Stimulated activated CD4-positive, alpha-beta T cell treated with anti-CD3 and anti-CD28 coated beads, Interleukin-4, amount 100 ng/mL, for 48 hours (primary cell): Measurements from ENCODE around the gene ARRDC2.
"Not testable (repeated sequence)": the region's sequence is repeated elsewhere in the genome, so short reads cannot be mapped to it uniquely, and the experiment has no call there.

Experiments
- DNase-seq, 2 donors: peaks; one replicate each; pipeline ENCODE4 v3.0.0-alpha.2; 2020; ENCODE audit warnings: low read depth in 2 of 2

Gene ARRDC2

DNA sequence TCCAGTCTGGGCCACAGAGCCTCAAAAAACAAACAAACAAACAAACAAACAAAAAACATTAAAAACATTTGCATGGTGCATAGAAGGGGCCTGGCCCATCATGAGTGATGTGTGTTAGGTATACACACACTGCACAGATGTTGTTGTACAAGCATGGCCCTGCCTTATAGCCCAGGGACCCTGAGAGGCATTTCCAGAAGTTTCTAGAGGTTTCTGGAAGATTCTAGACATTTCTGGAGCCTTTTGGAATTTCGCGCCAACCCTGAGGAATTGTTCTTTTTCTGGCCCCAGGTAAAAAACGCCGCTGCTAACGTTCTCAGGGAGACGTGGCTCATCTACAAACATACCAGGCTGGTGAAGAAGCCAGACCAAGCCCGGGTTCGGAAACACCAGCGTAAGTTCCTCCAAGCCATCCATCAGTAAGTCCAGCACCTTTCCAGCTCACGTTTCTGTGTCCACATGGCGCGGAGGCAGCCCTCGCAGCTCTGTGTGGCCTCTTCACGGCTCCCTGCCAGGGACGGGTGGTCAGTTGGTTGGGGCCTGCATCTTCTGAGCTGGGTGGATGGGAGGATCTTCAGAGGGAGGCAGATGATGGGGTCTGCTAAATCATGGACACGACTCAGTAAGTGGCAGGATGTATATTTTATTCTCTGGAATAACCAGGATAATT lies 18.4 kb upstream of the ARRDC2 start:
- DNase-seq = no peak

DNA sequence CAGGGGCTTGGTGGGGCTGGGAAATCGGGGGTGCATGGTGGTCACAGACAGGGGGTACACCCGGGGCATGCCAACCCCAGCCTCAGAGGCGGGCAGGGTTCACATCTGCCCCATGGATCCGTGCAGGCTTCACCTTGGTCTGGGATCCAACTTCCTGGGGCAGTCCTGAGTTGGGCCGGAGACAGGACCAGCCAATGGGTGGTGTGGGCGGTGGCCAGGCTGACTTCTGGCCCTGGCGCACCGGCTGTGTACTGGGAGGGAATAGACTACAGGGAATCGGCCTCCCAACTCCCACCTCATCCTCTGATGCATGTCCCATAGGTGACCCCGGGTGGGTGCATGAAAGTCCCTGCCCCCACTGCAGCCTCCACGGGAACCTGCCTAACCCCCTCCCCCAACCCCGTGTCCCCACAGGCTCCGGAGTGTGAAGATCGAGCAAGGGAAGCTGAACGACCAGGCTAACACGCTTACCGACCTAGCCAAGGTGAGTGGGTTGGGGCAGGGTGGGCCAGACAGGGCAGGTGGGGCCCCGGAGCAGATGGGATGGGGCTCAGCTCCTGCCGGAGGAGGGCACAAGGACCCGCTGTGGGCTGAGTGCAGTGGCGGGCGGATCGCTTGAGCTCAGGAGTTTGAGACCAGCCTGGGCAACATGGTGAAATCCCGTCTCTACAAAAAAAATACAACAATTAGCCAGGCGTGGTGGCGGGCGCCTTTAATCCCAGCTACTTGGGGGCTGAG lies 14.7 kb upstream of the ARRDC2 start:
- DNase-seq = no peak

DNA sequence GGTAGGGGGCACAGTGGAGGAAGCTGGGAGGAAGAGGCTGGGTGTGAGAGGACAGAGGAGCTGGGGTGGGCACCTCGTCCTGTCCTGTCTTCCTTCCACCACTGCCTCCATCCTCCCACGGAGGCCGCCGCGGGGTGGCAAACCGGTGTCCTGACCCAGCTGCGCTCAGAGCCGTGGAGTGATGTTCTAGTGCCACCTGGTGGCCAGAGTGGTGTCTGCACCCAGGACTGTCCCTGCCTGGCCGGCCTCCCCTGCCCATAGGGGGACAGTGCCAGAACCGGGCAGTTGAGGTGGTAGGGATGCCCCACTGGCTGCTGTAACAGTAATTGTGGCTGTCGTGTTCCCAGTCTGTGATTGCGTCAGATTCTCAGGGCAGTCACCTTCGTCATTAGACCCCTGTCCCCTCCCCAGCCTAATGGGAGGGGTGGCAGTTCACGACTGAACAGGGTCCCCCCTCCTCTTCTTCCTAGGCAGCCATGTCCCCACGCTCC lies 11.1 kb upstream of the ARRDC2 start:
- DNase-seq = peak; percentile 81 to 87

DNA sequence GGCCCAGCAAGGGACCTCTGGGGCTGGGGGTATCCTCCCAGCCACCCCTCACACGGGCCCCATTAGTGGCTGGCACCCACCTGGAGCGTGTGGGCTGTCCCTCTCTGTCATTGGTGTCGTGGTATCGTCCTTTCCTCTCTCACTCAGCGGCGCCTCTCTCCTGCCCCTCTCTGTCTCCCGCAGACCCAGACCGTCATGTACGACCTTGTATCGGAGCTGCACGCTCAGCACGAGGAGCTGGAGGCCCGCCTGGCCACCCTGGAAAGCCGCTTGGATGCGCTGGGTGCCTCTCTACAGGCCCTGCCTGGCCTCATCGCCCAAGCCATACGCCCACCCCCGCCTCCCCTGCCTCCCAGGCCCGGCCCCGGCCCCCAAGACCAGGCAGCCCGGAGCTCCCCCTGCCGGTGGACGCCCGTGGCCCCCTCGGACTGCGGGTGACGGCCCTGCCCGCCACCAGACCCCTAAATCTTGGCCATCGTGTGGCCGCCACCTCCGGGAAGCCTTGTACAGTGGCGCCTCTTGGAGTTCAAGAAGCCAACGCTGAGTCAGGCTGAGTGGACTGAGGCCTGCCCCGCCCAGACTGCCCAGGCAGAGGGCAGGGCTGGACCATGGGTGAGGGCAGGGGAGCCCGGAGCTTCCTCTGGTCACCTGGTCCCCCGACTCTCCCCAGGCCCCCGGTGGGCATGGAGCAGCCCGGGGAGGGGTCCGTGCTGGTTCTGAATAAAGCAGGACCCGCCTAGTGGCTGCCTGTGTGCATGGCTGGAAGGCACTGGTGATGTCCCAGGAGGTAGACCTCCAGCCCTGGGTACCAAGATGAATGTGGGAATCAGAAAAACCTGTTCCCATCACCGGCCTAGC lies 9.8 kb upstream of the ARRDC2 start:
- no peak for DNase-seq

DNA sequence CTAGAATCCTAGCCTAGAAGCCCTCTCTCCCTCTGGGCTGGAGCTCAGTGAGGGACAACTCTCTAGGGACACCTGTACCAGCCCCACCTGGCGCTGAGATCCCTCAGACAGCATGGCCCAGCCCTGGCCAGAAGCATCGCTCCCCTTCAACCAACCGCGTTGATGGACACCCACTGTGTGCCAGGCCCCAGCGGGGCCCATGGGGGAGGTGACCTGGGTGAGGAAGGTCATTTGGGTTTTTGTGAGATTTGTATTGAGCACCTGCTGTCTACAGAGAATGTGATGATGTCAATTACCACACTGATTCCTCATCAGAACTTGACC lies 9.2 kb upstream of the ARRDC2 start:
- DNase-seq = no peak

DNA sequence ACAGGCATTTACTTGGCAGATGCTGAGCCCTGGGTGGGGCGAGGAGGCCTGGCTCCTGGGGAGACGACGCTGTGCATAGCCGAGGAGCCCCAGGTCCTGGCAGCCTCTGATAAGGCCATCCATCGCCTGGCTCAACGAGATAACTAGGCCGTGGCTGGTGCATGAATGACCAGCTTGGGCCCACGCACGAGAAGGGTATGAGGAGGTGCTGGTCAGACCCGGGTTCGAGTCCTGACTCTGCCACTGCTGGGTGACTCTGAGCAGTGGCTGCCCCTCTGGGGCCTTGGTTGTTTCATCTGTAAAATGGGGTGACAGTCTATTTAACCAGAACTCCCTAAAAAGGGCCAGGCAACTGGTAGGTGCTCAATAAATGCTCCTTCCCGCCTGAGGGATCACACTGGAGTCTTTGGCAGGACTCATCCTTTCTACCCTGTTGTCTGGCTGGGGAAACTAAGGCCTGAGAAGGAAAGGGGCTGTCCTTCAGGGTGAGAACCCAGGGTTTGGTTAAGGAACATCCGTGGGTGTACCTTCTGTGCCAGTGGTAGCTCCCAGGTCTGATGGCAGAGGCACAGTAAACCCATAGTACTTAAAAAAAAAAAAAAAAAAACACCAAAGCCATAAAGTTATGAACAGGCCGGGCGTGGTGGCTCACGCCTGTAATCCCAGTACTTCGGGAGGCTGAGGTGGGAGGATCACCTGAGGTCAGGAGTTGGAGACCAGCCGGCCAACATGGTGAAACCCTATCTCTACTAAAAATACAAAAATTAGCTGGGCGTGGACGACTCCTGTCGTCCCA lies 8.1 kb upstream of the ARRDC2 start:
- DNase-seq = no peak

DNA sequence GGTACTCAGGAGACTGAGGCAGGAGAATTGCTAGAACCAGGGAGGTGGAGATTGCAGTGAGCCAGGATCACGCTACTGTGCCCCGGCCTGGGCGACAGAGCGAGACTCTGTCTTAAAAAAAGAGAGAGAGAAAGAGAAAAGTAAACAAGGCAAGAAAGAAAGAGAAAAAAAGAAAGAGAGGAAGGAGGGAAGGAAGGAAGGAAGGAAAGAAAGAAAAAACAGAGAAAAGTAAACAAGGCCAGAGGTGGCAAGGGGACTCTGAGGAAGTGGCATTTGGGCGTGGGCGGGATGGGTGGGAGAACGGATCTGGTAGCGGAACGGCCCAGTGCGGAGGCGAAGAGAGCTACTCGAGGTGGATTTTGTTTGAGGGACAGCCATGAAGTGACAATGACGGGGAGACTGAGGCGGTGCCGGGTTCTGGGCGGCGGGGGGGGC lies 7.5 kb upstream of the ARRDC2 start:
- DNase-seq = no peak

DNA sequence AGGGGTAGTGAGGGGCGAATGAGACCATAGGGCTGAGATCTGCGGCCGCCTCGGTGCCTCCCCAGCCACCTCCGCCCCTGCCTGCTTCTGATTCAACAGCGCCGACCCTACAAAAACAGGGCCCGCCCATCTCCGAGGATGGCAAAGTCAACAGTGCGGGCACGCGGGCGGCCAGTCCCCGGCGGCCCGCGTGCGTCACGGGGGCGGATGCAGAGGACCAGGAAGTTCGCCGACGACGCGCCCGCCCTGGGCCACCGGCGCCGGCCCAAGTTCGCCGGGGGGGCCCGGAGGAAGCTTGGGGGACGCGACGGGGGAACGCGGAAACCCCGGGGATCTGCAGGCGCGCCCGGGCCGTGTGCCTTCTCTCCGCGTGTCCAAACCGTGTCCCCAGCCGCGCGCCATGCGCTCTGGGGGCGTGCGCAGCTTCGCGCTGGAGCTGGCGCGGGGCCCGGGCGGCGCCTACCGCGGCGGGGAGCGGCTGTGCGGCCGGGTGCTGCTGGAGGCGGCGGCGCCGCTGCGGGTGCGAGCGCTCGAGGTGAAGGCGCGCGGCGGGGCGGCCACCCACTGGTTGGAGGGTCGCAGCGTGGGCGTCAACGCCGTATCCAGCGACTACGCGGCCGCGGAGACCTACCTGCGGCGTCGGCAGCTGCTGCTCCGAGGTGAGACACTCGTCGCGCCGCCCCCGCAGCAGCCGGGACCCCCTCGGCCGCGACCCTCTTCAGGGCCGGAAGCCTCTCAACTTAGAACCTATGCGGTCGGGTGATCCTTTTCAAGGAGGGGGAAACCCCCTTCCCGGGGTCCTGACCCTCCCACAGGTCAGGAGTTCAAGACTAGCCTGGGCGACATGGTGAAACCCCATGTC lies 6.8 kb upstream of the ARRDC2 start:
- DNase-seq = peak; percentile 71 to 87

DNA sequence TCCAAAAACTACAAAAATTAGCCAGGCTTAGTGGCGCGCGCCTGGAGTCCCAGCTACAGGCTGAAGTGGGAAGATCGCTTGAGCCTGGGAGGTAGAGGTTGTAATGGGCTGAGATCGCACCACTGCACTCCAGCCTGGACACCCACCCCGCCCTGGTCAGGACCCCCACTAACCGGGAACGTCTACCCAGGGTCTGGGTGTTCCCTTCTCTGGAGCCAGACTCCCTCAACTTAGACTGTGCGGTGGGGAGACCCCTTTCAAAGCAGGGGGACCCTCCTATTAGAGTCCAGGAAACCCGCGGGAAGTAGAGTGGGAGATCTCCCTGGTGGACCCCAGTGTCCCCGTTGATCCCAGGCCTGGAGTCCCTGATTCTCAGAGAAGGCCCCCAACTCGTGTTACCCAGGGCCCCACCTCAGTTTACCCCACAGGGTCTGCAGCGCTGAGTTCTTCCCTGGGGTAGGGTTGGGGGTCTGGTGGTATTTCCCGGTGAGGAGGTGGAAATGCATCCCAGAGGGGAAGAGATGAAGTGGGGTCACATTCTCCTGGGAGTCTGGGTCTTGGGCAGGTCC lies 6.1 kb upstream of the ARRDC2 start:
- DNase-seq = no peak

DNA sequence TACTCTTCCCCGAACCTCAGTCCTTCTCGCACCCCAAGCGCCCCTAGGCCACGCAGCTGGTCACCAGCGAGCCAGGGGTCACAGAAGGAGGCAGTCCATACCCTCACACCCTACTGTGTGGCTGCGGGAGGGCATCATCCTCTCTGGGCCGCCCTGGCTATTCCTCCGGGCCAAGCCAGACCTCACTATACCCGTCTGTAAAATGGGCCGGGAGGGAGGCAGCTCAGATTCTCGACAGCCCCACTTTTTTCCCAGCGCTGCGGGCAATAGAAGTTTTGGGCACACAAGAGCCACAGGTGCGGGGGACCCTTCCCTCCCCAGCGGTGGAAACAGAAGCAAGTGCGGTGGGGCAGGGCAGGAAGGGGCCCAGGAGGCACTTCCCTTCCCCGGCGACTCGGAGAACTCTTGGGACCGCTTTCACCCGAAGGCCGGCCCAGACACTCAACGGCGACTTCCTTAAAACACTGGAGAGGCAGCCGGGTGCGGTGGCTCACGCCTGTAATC lies 5.6 kb upstream of the ARRDC2 start:
- no peak for DNase-seq

DNA sequence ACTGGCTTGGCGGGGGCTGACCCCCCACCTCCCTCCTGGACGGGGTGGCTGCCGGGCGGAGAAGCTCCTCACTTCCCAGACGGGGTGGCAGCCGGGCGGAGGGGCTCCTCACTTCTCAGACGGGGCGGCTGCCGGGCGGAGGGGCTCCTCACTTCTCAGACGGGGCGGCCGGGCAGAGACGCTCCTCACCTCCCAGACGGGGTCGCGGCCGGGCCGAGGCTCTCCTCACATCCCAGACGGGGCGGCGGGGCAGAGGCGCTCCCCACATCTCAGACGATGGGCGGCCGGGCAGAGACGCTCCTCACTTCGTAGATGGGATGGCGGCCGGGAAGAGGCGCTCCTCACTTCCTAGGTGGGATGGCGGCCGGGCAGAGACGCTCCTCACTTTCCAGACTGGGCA lies 2.2 kb upstream of the ARRDC2 start:
- DNase-seq = not testable (repeated sequence)

DNA sequence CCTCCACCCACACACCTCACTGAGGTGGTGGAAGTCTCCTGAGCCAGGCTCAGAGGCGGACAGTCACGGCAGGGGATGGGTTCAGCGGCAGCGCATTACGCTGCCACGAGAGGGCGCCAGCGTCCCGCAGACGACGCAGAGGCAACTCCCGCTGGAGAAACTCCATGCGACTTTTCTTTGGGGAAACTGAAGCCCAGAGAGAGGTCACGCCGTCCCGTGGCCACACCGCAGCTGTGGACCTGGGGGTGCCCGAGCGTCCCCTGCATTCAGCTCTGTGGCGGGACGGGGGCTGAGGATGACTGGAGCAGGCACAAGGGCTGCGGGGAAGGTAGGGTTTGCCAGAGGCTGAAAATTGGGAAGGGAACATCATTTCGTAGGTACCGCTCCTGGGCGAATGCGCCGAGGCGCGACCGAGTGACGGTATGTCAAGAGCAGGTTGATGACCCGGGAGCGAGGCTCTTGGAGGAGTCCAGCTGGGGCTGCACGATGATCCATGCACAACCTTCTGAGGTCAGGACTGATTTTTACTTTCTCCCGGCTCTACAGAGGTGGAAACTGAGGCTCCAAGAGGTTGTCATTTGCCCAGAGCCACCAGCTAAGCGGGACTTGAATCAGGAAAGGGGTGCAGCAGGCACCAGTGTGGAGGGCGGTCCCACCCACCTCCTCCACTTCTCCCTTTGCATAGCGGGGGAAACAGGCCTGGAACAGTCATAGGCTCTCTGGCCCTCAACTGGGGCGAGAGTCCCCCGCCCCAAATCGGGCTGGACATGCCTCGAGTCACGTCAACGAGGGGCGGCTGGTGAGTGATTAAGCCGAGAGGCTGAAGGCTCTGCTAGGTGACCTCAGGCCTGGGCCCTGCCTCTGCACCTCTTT lies 690 bp upstream of the ARRDC2 start:
- peak; percentile 73 to 76 for DNase-seq

DNA sequence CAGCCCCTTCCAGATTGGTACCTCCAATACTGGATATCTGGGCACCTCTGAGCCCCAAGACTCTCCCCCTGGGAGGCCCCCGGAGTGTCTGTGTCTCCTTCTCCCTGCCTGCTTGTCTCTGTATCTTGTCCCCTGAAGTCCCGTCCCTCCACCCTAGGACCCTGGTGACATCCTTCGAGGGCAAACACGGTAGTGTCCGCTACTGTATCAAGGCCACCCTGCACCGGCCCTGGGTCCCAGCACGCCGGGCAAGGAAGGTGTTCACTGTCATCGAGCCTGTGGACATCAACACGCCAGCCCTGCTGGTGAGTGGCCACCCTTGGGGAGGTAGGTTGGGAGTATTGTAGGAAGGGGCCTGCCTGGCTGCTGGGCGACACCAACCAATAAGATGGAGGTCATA lies 844 bp downstream of the ARRDC2 start:
- no peak for DNase-seq

DNA sequence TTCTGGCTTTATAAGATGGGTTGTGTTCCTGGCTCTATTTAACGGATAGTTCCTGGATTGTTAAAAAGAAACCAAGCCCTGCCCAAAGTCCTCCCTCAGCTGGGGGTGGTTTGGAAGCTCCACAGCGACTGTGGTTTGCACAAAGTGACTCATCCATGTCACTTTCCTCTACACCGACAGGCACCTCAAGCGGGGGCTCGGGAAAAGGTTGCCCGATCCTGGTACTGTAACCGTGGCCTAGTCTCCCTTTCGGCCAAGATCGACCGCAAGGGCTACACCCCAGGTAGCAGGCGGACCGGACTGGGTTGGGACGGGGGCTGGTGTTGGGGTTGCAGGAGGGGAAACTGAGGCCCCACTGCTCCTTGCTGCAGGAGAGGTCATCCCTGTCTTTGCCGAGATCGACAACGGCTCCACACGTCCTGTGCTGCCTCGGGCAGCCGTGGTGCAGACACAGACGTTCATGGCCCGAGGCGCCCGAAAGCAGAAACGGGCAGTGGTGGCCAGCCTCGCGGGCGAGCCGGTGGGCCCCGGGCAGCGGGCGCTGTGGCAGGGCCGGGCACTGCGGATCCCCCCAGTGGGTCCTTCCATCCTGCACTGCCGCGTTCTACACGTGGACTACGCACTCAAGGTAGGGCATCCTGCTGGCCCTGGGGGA lies 1.6 kb downstream of the ARRDC2 start:
- no peak for DNase-seq

DNA sequence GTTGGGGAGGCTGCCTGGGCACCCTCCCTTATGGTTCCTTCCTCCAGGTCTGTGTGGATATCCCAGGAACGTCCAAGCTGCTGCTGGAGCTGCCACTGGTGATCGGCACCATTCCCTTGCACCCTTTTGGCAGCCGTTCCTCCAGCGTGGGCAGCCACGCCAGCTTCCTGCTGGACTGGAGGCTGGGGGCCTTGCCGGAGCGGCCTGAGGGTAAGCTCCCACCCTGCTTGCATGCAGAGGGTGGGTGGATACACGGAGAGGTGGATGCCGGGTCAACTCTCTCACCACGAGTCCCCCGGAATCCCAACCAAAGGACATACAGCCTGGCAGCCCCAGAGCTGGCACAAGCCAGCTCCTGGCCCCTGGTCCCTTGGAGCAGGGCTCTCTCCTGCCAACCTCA lies 2.2 kb downstream of the ARRDC2 start:
- no peak for DNase-seq

DNA sequence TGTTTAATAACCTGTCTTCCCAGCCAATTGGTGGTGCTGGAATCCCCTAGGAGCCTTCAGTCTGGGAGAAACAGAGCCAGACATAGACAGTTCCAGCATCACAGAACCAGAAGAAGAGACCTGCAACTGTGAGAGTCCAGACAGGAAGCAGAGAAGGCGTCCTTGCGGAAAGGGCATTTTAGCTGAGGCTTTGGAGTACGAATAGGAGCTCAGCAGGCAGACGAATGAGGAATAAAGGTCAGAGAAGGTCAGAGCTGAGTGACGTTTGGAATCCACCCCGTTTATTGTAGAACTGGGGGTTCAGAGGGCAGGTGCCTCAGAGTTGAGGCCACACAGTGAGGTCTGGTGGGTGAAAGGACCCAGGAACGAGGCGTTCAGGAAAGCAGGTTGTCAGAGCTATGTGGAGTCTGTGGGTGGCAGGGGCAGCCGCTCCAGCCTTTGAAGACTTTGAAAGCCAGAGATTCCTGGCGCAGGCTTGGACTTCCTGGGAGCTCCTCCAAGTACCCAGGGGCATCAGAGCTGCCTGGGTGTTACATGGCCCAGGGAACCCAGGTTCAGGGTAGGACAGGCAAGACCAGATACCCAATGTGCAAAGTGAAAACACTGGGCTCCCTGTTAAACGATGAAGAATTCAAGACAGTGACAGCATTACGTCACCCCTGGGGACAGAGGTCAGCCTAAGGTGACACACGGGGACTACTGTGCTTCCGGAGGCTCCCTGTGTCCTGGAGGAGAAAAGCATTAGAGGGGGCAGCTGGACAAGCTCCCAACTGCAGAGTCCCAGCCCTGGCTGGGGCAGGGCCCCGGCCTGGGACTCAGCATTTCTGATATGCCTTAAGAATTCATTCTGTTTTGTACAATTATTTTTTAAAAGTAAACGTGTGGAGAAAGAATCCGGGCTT lies 5.5 kb downstream of the ARRDC2 start:
- DNase-seq = no peak

DNA sequence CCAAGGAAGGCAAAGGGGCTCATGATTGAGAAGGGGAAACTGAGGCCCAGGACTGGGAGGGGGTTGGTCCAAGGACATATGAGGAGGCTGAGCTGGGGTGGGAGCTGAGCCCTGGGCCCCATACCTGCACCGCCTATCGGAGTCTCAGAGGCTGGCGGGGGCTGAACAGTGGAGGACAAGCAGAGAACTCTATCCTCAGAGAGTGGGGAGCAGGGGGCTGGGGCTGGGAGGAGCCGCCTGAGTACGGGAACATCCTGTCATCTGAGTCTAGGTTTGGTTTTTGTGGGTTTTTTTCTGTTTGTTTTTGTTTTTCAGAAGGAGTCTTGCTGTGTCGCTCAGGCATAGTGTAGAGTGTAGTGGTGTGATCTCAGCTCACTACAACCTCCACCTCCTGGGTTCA lies 6.2 kb downstream of the ARRDC2 start:
- DNase-seq = no peak
